ENCODE data around the gene PUS10.

- TF ChIP-seq CTCF (IDR thresholded peaks at IDR 0.05) (no peak), POLR2A (IDR thresholded peaks at IDR 0.05) (no peak)
These were observed 41.3 kb upstream of the PUS10 start for GRCh38 chr2:61059382-61059781.

Data from testis (tissue), 2 donors.